Osteocyte (in vitro differentiated cells): ENCODE results near the gene BCKDHB. TPM values are rescaled to one million over a fixed set of nuclear protein-coding genes. Genes with fewer than 3 reads are reported as not detected.

Experiments used
- DNase-seq: peaks from one replicate; pipeline ENCODE4 v3.0.0; 2021; ENCODE audit warnings: mixed read lengths; ENCODE audit not compliant: unreplicated experiment; ENCODE audit errors: extremely low spot score
- H3K27ac Mint-ChIP-seq: one replicate; pipeline ENCODE4 v1.8.0; 2021; ENCODE audit warnings: mild to moderate bottlenecking, mixed read lengths; ENCODE audit not compliant: unreplicated experiment
- H3K27me3 Mint-ChIP-seq: one replicate; pipeline ENCODE4 v1.8.0; 2021; ENCODE audit warnings: mixed read lengths; ENCODE audit not compliant: unreplicated experiment
- H3K36me3 Mint-ChIP-seq: one replicate; pipeline ENCODE4 v1.8.0; 2021; ENCODE audit warnings: mixed read lengths; ENCODE audit not compliant: unreplicated experiment
- H3K4me1 Mint-ChIP-seq: one replicate; pipeline ENCODE4 v1.8.0; 2021; ENCODE audit warnings: mixed read lengths; ENCODE audit not compliant: unreplicated experiment
- H3K4me3 Mint-ChIP-seq: one replicate; pipeline ENCODE4 v1.8.0; 2021; ENCODE audit warnings: mild to moderate bottlenecking, moderate library complexity, mixed read lengths; ENCODE audit not compliant: unreplicated experiment
- H3K9me3 Mint-ChIP-seq: one replicate; pipeline ENCODE4 v1.8.0; 2021; ENCODE audit warnings: mixed read lengths; ENCODE audit not compliant: unreplicated experiment
- CTCF ChIP-seq: fragments of 200-600 bp; sonication (generic); IDR thresholded peaks from 2 replicates; pipeline ENCODE4 v1.5.0; 2021; ENCODE audit warnings: antibody characterized with exemption, mild to moderate bottlenecking, moderate library complexity
- total RNA-seq: library from RNA; stranded (reverse); gene quantifications from 2 replicates; pipeline ENCODE4 v1.2.1, GENCODE V29; 2021

BCKDHB gene
- total RNA-seq, 1 donor from 2014 or later = 20.4 TPM

GRCh38 chr6:80227545-80228105 lies 121.2 kb downstream of the BCKDHB start:
- Mint-ChIP-seq H3K4me1 (peaks cover 12% of the 10 kb centered on the region), H3K36me3 (peaks cover 7% of the 10 kb centered on the region), H3K27ac (no peak overlapping the region), H3K9me3 (no peaks in the 10 kb centered on the region), H3K27me3 (no peaks in the 10 kb centered on the region), H3K4me3 (no peak overlapping the region)
- no peak for DNase-seq
- TF ChIP-seq CTCF = no peak

GRCh38 chr6:80233262-80233661 lies 126.8 kb downstream of the BCKDHB start:
- Mint-ChIP-seq H3K4me3 (no peak overlapping the region), H3K9me3 (no peaks in the 10 kb centered on the region), H3K4me1 (peaks cover 14% of the 10 kb centered on the region), H3K27me3 (no peaks in the 10 kb centered on the region), H3K36me3 (peaks cover 1% of the 10 kb centered on the region), H3K27ac (no peak overlapping the region)
- no peak for TF ChIP-seq CTCF
- DNase-seq = no peak

GRCh38 chr6:80233958-80234357 lies 127.5 kb downstream of the BCKDHB start:
- Mint-ChIP-seq H3K27ac (no peak overlapping the region), H3K4me3 (no peak overlapping the region), H3K27me3 (no peaks in the 10 kb centered on the region), H3K9me3 (no peaks in the 10 kb centered on the region), H3K36me3 (no peaks in the 10 kb centered on the region), H3K4me1 (peaks cover 14% of the 10 kb centered on the region)
- DNase-seq = no peak
- TF ChIP-seq CTCF = no peak

GRCh38 chr6:80234401-80234800 lies 127.9 kb downstream of the BCKDHB start:
- Mint-ChIP-seq H3K9me3 (no peaks in the 10 kb centered on the region), H3K4me1 (peaks cover 14% of the 10 kb centered on the region), H3K27me3 (no peaks in the 10 kb centered on the region), H3K36me3 (no peaks in the 10 kb centered on the region), H3K27ac (no peak overlapping the region), H3K4me3 (no peak overlapping the region)
- no peak for TF ChIP-seq CTCF
- no peak for DNase-seq

- TF ChIP-seq CTCF = no peak
- Mint-ChIP-seq H3K4me1 (peaks cover 14% of the 10 kb centered on the region), H3K4me3 (no peak overlapping the region), H3K27ac (no peak overlapping the region), H3K36me3 (no peaks in the 10 kb centered on the region), H3K27me3 (no peaks in the 10 kb centered on the region), H3K9me3 (peaks cover under 1% of the 10 kb centered on the region)
- DNase-seq = no peak
Measured at GRCh38 chr6:80234908-80235307, 128.4 kb downstream of the BCKDHB start.
